OCI-LY3 (cell line): ENCODE measurements around the gene MAPK12.
A peak's percentile ranks its signal among the peaks of the same experiment; 100 is the strongest.

Experiments
- H2AFZ ChIP-seq: fragments of 200-600, 300-600 bp; shearing (Covaris generic); 2 replicates; pipeline ENCODE4 v1.6.0; 2014; ENCODE audit warnings: antibody characterized with exemption, low read depth, low read length
- H3K27ac ChIP-seq: fragments of 200-600, 300-600 bp; sonication (generic); 2 replicates; pipeline ENCODE4 v1.5.1; 2014; ENCODE audit warnings: mild to moderate bottlenecking, low read length, moderate library complexity, mixed read lengths
- H3K27me3 ChIP-seq: fragments of 200-600, 300-600 bp; sonication (generic); 2 replicates; pipeline ENCODE4 v1.6.1; 2014; ENCODE audit warnings: low read depth, low read length, mixed read lengths
- H3K36me3 ChIP-seq: fragments of 200-600, 300-600 bp; sonication (generic); replicated peaks from 2 replicates; pipeline ENCODE3; 2014; ENCODE audit warnings: low read depth, low read length, mixed read lengths
- H3K4me1 ChIP-seq: fragments of 300-600, 200-600 bp; sonication (generic); 2 replicates; pipeline ENCODE4 v1.6.1; 2014; ENCODE audit warnings: low read length, mixed read lengths
- H3K4me2 ChIP-seq: fragments of 200-600, 300-600 bp; sonication (generic); 2 replicates; pipeline ENCODE4 v1.6.1; 2014; ENCODE audit warnings: low read length, mixed read lengths
- H3K4me3 ChIP-seq: fragments of 300-600, 200-600 bp; sonication (generic); 2 replicates; pipeline ENCODE4 v1.5.1; 2014; ENCODE audit warnings: antibody characterized with exemption, mild to moderate bottlenecking, low read length, moderate library complexity
- H3K79me2 ChIP-seq: fragments of 300-600, 200-600 bp; shearing (Covaris generic); 2 replicates; pipeline ENCODE4 v1.6.1; 2014; ENCODE audit warnings: mild to moderate bottlenecking, low read length, mixed read lengths
- H3K9ac ChIP-seq: fragments of 300-600, 200-600 bp; shearing (Covaris generic); 2 replicates; pipeline ENCODE4 v1.6.0; 2014; ENCODE audit warnings: mild to moderate bottlenecking, low read length, moderate library complexity
- H3K9me3 ChIP-seq: fragments of 200-600, 300-600 bp; shearing (Covaris generic); 2 replicates; pipeline ENCODE4 v1.6.1; 2014; ENCODE audit warnings: low read length, mixed read lengths; ENCODE audit not compliant: insufficient read depth
- H4K20me1 ChIP-seq: fragments of 200-600, 300-600 bp; sonication (generic); 2 replicates; pipeline ENCODE4 v1.6.1; 2016; ENCODE audit warnings: low read length, mixed read lengths; ENCODE audit not compliant: insufficient read depth
- EZH2phosphoT487 ChIP-seq: fragments of 200-600 bp; shearing (Covaris generic); IDR thresholded peaks from 2 replicates; pipeline ENCODE4 v1.6.1; 2018; ENCODE audit warnings: antibody characterized with exemption, mixed run types, low read depth
- TF ChIP-seq, protein P1 (sequence below): fragments of 200-600, 300-600 bp; sonication (generic); IDR thresholded peaks from 2 replicates; pipeline ENCODE4 v1.5.1; 2014; ENCODE audit warnings: antibody characterized with exemption, low read length, low read depth

MAPK12 gene

DNA sequence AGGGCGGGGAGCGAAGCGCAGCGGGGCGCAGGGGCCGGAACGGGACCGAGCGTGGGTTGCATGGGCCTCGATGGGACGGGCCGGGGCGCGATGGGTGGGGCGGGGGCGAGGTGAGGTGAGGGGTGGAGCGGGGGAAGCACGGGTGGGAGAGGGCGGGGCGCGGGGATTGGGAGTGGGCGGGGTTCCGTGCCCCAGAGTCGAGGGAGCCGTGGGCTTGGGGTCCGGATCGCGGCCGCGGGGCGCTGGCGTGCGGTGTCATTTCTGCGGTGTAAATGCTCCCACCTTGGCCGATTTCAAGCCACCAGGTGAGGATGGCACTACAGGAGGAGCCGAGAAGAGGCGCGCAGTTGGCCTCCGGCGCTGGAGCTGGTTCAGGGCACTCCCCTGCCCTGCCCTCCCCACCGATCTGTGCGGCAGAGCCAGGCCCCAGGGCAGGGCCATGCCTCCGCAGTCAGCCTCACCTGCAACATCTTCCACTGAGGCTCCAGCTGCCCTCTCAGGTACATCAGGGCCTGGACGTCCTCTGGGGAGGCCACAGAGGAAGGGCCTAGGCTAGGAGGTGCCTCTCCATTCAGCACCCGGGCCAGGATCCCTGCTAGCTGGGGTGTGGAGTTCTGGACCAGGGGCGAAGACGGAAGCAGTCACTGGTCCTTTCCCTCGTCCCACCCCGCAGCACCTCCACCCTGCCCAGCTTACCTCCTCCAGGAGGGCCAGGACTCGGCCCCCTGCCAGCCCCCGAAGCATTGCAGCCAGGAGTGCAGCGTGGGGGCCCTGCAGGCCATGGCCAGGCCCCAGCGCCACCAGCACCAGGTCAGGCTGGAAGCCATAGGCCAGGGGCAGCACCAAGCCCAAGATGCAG lies 16.0 kb downstream of the MAPK12 start:
- H3K9me3 ChIP-seq: no peaks in the 10 kb centered on the region

DNA sequence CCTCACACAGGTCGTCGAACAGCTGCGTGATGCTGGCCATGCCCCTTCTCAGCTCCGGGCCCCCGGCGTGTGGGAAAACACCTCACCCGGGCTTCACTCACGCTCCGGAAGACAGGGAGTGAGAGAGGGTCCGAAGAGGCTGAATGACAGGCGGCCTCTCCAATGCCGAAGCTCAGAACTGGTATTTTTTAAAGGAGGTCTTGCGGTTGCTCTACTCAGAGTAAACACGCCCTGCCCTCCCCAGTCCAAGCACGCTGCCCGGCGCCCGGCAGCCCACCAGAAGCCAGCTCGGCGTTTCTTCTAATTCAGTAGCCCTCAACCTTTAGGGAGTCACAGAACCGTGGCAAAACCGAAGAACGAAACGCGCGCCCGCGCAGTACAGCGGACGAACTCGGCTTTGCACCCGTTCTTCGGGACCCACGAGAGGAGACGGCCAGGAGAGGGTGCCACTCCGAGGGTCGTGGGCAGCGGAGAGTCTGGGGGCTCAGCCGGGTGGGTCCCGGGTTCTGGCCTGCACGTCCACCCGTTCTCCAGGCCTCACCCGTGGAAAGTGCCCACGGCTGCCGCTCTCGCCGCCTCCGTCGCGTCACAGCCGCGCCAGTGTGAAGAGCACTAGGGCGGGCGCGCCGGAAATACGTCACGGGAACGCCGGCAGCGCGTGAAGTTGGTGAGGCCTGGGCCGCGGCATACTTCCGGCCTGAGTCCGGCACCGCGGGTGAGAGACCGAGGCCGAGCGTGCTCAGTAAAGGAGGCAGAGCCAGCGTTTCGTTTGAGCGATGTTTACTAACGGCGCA lies 16.9 kb downstream of the MAPK12 start, which contains the start of gene TUBGCP6:
Gene TUBGCP6 (minus strand): TSS at position 604 of the 794 bp plus-strand sequence. CDS start 564 bp downstream, at position 40.
- H3K27ac ChIP-seq: peak within 1 kb of the TSS; percentile 66
- peak within 1 kb of the TSS; percentile 91 for H3K4me3 ChIP-seq
- H3K36me3 ChIP-seq: peaks cover 3% of the 10 kb centered on the region
- H3K9me3 ChIP-seq: no peaks in the 10 kb centered on the region
- peak within 1 kb of the TSS; percentile 99 for H3K4me2 ChIP-seq
- H4K20me1 ChIP-seq: no peaks in the 10 kb centered on the region
- H3K9ac ChIP-seq: peak within 1 kb of the TSS; percentile 82
- TF ChIP-seq, protein P1, sequence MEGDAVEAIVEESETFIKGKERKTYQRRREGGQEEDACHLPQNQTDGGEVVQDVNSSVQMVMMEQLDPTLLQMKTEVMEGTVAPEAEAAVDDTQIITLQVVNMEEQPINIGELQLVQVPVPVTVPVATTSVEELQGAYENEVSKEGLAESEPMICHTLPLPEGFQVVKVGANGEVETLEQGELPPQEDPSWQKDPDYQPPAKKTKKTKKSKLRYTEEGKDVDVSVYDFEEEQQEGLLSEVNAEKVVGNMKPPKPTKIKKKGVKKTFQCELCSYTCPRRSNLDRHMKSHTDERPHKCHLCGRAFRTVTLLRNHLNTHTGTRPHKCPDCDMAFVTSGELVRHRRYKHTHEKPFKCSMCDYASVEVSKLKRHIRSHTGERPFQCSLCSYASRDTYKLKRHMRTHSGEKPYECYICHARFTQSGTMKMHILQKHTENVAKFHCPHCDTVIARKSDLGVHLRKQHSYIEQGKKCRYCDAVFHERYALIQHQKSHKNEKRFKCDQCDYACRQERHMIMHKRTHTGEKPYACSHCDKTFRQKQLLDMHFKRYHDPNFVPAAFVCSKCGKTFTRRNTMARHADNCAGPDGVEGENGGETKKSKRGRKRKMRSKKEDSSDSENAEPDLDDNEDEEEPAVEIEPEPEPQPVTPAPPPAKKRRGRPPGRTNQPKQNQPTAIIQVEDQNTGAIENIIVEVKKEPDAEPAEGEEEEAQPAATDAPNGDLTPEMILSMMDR: no peak
- TF ChIP-seq EZH2phosphoT487: no peak
- peaks cover 58% of the 10 kb centered on the region for H3K79me2 ChIP-seq
- H3K27me3 ChIP-seq: no peaks in the 10 kb centered on the region
- H2AFZ ChIP-seq: peak within 1 kb of the TSS; percentile 51; the same call in 1 of the 2 replicates
- peaks cover 15% of the 10 kb centered on the region for H3K4me1 ChIP-seq

More for the DNA sequence above, 16.0 kb downstream of the MAPK12 start:
- Histone ChIP-seq H3K79me2 (peaks cover 49% of the 10 kb centered on the region), H3K27me3 (no peaks in the 10 kb centered on the region), H3K4me1 (peaks cover 20% of the 10 kb centered on the region), H2AFZ (no peak overlapping the region), H4K20me1 (no peaks in the 10 kb centered on the region), H3K4me2 (peak overlapping the region; percentile 93), H3K9ac (peak overlapping the region; percentile 82), H3K36me3 (peaks cover 3% of the 10 kb centered on the region), H3K27ac (peak overlapping the region; percentile 66), H3K4me3 (peak overlapping the region; percentile 91)
- TF ChIP-seq, protein P1: no peak
- no peak for TF ChIP-seq EZH2phosphoT487

DNA sequence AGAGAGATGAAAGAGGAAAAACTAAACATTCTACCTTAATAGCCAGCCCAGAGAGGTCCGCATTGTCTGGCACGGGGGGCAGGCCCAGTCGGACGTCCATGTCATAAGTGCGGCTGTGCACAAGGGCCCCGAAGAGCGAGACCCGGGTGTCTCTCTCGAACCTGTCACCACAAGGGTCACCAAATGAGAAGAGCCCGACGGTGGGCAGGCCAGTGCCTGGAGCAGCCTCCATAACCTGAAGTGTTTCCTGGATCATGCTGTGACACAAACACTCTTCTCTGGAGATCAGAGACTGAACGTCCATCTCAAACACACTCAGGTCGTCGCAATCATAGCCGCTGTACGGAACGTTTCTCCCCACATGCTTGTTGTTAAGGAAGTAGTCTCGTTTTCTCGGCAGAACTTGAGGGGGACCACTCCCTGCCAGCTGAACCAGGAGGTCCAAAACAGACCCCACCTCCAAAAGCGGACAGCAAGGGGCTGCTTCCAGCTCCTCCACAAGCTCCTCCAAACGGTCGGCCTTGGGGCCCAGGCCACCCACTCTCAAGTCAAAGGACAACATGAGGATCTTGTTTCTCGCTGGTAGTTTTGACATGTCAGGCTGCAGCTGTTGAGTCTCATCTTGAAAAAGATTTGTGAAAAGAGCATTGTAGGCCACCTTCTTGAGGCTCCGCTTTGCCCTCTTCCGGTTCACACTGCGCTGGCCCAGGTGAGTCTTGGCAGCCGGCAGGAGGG lies 17.6 kb downstream of the MAPK12 start:
- TF ChIP-seq EZH2phosphoT487: no peak
- TF ChIP-seq, protein P1: no peak
- H3K79me2 ChIP-seq: peaks cover 59% of the 10 kb centered on the region

More for the DNA sequence above, 17.6 kb downstream of the MAPK12 start:
- Histone ChIP-seq H3K36me3 (peaks cover 3% of the 10 kb centered on the region), H3K9me3 (no peaks in the 10 kb centered on the region), H3K27me3 (no peaks in the 10 kb centered on the region), H3K9ac (peak overlapping the region; percentile 82), H3K27ac (peak overlapping the region; percentile 66), H4K20me1 (no peaks in the 10 kb centered on the region), H3K4me3 (peak overlapping the region; percentile 91), H2AFZ (no peak overlapping the region), H3K4me2 (peak overlapping the region; percentile 99), H3K4me1 (peaks cover 15% of the 10 kb centered on the region)
